GM23338 (cell line): ENCODE measurements around the gene WNK1. TPM values are rescaled to one million over a fixed set of nuclear protein-coding genes. Genes with fewer than 3 reads are reported as not detected.

Experiments
- ATAC-seq: fragments of 200-7000 bp; cut with Tn5 transposase; 3 replicates; pipeline ENCODE4 v1.9.1; 2020
- DNase-seq: peaks from one replicate; pipeline ENCODE4 v3.0.0-alpha.2; 2015; ENCODE audit warnings: low spot score
- H2AFZ ChIP-seq: fragments of 200-600 bp; sonication (generic); 2 replicates; pipeline ENCODE4 v1.8.0; 2016; ENCODE audit warnings: antibody characterized with exemption, mild to moderate bottlenecking, moderate library complexity
- H3F3A ChIP-seq: fragments of 200-600 bp; sonication (generic); replicated peaks from 2 replicates; pipeline ENCODE4 v1.8.0; 2017; ENCODE audit warnings: antibody characterized with exemption, mixed run types, low read depth
- H3K27ac ChIP-seq: fragments of 200-600 bp; sonication (generic); 2 replicates; pipeline ENCODE4 v1.6.1; 2016; ENCODE audit warnings: low read depth
- H3K27me3 ChIP-seq: fragments of 200-600 bp; sonication (generic); 2 replicates; pipeline ENCODE4 v1.8.0; 2016; ENCODE audit warnings: mild to moderate bottlenecking, mixed run types, moderate library complexity; ENCODE audit not compliant: insufficient read depth
- H3K36me3 ChIP-seq: fragments of 200-600 bp; sonication (generic); 2 replicates; pipeline ENCODE4 v1.8.0; 2016; ENCODE audit warnings: mild to moderate bottlenecking; ENCODE audit not compliant: insufficient read depth
- H3K4me1 ChIP-seq: fragments of 200-600 bp; sonication (generic); 2 replicates; pipeline ENCODE4 v1.8.0; 2016; ENCODE audit warnings: mild to moderate bottlenecking, moderate library complexity; ENCODE audit not compliant: insufficient read depth
- H3K4me2 ChIP-seq: fragments of 200-600 bp; sonication (generic); 2 replicates; pipeline ENCODE4 v1.7.1; 2017; ENCODE audit warnings: mixed run types
- H3K4me3 ChIP-seq: fragments of 200-600 bp; sonication (generic); 2 replicates; pipeline ENCODE4 v1.6.1; 2016; ENCODE audit warnings: mixed run types
- H3K79me2 ChIP-seq: fragments of 200-600 bp; sonication (generic); replicated peaks from 2 replicates; pipeline ENCODE4 v1.8.0; 2017; ENCODE audit warnings: mild to moderate bottlenecking; ENCODE audit not compliant: insufficient read depth
- H3K9me2 ChIP-seq: fragments of 200-600 bp; sonication (generic); 2 replicates; pipeline ENCODE4 v1.8.0; 2017; ENCODE audit not compliant: insufficient read depth
- H4K20me1 ChIP-seq: fragments of 200-600 bp; sonication (generic); replicated peaks from 2 replicates; pipeline ENCODE4 v1.8.0; 2017; ENCODE audit warnings: mild to moderate bottlenecking; ENCODE audit not compliant: insufficient read depth
- H3K27ac Mint-ChIP-seq: 2 replicates; pipeline ENCODE4 v1.8.0; 2020; ENCODE audit warnings: inconsistent platforms, mild to moderate bottlenecking, moderate library complexity, mixed read lengths
- H3K27me3 Mint-ChIP-seq: 3 replicates; pipeline ENCODE4 v1.8.0; 2022; ENCODE audit warnings: low read depth, mild to moderate bottlenecking, moderate library complexity, mixed read lengths, inconsistent platforms; ENCODE audit not compliant: insufficient read depth, poor library complexity
- H3K36me3 Mint-ChIP-seq: 3 replicates; pipeline ENCODE4 v1.8.0; 2021; ENCODE audit warnings: low read depth, mild to moderate bottlenecking, inconsistent platforms, moderate library complexity, mixed read lengths
- H3K4me1 Mint-ChIP-seq: 3 replicates; pipeline ENCODE4 v1.8.0; 2020; ENCODE audit warnings: mild to moderate bottlenecking, inconsistent platforms, mixed read lengths
- H3K4me3 Mint-ChIP-seq: 3 replicates; pipeline ENCODE4 v1.8.0; 2021; ENCODE audit warnings: moderate library complexity, mild to moderate bottlenecking, inconsistent platforms, mixed read lengths
- H3K9me3 Mint-ChIP-seq: 3 replicates; pipeline ENCODE4 v1.8.0; 2020; ENCODE audit warnings: moderate library complexity, mild to moderate bottlenecking, inconsistent platforms, mixed read lengths
- CREB1 ChIP-seq: fragments of 250-450 bp; sonication (Bioruptor Pico); IDR thresholded peaks from 2 replicates; pipeline ENCODE4 v1.5.0; 2020; ENCODE audit warnings: low read depth, mild to moderate bottlenecking, moderate library complexity
- EZH2 ChIP-seq: fragments of 200-600 bp; sonication (generic); IDR thresholded peaks from one replicate; pipeline ENCODE4 v1.8.0; 2017; ENCODE audit warnings: antibody characterized with exemption, mild to moderate bottlenecking, low read depth; ENCODE audit not compliant: unreplicated experiment
- EZH2phosphoT487 ChIP-seq: fragments of 200-600 bp; sonication (generic); IDR thresholded peaks from one replicate; pipeline ENCODE4 v1.8.1; 2018; ENCODE audit warnings: antibody characterized with exemption; ENCODE audit not compliant: unreplicated experiment
- JUNB ChIP-seq: IDR thresholded peaks from one replicate; pipeline ENCODE4 v1.6.1; 2016; ENCODE audit warnings: antibody characterized with exemption; ENCODE audit not compliant: unreplicated experiment
- NANOG ChIP-seq: IDR thresholded peaks from 2 replicates; pipeline ENCODE4 v1.6.1; 2016; ENCODE audit warnings: antibody characterized with exemption, borderline replicate concordance
- POLR2AphosphoS5 ChIP-seq: IDR thresholded peaks from 2 replicates; pipeline ENCODE4 v1.6.1; 2016; ENCODE audit warnings: antibody characterized with exemption, low read depth
- STAT1 ChIP-seq: IDR thresholded peaks from one replicate; pipeline ENCODE4 v1.6.1; 2016; ENCODE audit warnings: antibody characterized with exemption; ENCODE audit not compliant: unreplicated experiment
- ZNF114 ChIP-seq: fragments of 250-450 bp; sonication (Bioruptor Pico); IDR thresholded peaks from 2 replicates; pipeline ENCODE4 v1.5.0; 2020; ENCODE audit warnings: mild to moderate bottlenecking, moderate library complexity
- ZNF331 ChIP-seq: fragments of 250-450 bp; sonication (Bioruptor Pico); IDR thresholded peaks from 2 replicates; pipeline ENCODE4 v1.5.0; 2020; ENCODE audit warnings: low read depth, mild to moderate bottlenecking, moderate library complexity
- polyA plus RNA-seq: library from polyadenylated mRNA; unstranded; fragments of >200 nt; fragmentation: Nextera tagmentation; extraction: Ambion mirVana; gene quantifications from 2 replicates; pipeline ENCODE4 v1.2.1, GENCODE V29; 2016
- total RNA-seq: library from RNA; depleted of rRNA; stranded (reverse); fragments of >200 nt; shearing (Covaris generic); gene quantifications from 2 replicates; pipeline ENCODE4 v1.2.3, GENCODE V29; 2014
- TF ChIP-seq, protein P1 (sequence below): IDR thresholded peaks from 2 replicates; pipeline ENCODE4 v1.6.1; 2016; ENCODE audit warnings: antibody characterized with exemption
- TF ChIP-seq, protein P2 (sequence below), 2 experiments: fragments of 200-600 bp in 1 of 2; sonication (generic) in 1 of 2; conservative IDR thresholded peaks; 2 replicates each; pipeline versions ENCODE4 v1.5.1 to v1.6.1; 2016 to 2017; ENCODE audit warnings: antibody characterized with exemption in 2 of 2, low read depth in 2 of 2, mild to moderate bottlenecking in 2 of 2, moderate library complexity in 1 of 2
- TF ChIP-seq, protein P3 (sequence below): IDR thresholded peaks from one replicate; pipeline ENCODE4 v1.6.1; 2018; ENCODE audit warnings: antibody characterized with exemption; ENCODE audit not compliant: unreplicated experiment
- TF ChIP-seq, protein P4 (sequence below): fragments of 250-450 bp; sonication (Bioruptor Pico); IDR thresholded peaks from 2 replicates; pipeline ENCODE4 v1.5.0; 2020; ENCODE audit warnings: mild to moderate bottlenecking, moderate library complexity

Gene WNK1
- total and polyA plus RNA-seq, 2 experiments from 2014 or later, result 86.8 to 114 TPM

DNA sequence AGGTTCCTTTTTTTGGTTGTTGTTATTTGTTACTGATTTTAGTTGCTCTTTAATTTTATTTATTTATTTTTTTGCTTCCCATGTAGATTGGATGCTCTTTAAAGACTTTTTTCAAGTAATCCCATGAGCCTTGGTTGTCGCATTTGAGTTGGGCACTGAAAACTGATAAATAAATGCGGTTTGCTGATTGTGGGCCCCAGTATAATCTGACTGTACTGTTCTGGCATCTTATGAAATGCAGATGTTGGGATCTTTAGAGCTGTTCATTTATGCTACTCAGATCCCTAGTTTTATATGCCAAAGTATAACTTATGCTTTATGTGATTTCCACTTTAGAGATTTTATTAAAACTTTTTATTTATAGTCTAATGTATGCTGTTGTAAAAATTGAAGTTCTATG lies 33.3 kb downstream of the WNK1 start:
- no peak for ATAC-seq
- Histone ChIP-seq H3K79me2 (peaks cover 93% of the 10 kb centered on the region), H3K36me3 (no peaks in the 10 kb centered on the region), H3K4me2 (no peak overlapping the region), H3K4me3 (no peak overlapping the region), H4K20me1 (peaks cover 29% of the 10 kb centered on the region), H3K27ac (no peak overlapping the region), H3F3A (no peaks in the 10 kb centered on the region), H3K9me2 (no peaks in the 10 kb centered on the region), H3K27me3 (no peaks in the 10 kb centered on the region), H2AFZ (no peak overlapping the region), H3K4me1 (peaks cover 3% of the 10 kb centered on the region; the same call in 1 of the 2 replicates)
- no peaks in the 10 kb centered on the region for H3K36me3 Mint-ChIP-seq
- peaks cover 12% of the 10 kb centered on the region; the same call in 2 of the 3 replicates for H3K4me1 Mint-ChIP-seq
- DNase-seq, result no peak
- no peak for TF ChIP-seq NANOG
- no peak for TF ChIP-seq POLR2AphosphoS5
- TF ChIP-seq, protein P1, sequence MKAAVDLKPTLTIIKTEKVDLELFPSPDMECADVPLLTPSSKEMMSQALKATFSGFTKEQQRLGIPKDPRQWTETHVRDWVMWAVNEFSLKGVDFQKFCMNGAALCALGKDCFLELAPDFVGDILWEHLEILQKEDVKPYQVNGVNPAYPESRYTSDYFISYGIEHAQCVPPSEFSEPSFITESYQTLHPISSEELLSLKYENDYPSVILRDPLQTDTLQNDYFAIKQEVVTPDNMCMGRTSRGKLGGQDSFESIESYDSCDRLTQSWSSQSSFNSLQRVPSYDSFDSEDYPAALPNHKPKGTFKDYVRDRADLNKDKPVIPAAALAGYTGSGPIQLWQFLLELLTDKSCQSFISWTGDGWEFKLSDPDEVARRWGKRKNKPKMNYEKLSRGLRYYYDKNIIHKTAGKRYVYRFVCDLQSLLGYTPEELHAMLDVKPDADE, result no peak
- TF ChIP-seq ZNF114 (CRISPR knock-in tag), result no peak
- TF ChIP-seq, protein P2, sequence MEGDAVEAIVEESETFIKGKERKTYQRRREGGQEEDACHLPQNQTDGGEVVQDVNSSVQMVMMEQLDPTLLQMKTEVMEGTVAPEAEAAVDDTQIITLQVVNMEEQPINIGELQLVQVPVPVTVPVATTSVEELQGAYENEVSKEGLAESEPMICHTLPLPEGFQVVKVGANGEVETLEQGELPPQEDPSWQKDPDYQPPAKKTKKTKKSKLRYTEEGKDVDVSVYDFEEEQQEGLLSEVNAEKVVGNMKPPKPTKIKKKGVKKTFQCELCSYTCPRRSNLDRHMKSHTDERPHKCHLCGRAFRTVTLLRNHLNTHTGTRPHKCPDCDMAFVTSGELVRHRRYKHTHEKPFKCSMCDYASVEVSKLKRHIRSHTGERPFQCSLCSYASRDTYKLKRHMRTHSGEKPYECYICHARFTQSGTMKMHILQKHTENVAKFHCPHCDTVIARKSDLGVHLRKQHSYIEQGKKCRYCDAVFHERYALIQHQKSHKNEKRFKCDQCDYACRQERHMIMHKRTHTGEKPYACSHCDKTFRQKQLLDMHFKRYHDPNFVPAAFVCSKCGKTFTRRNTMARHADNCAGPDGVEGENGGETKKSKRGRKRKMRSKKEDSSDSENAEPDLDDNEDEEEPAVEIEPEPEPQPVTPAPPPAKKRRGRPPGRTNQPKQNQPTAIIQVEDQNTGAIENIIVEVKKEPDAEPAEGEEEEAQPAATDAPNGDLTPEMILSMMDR (conservative IDR thresholded peaks at IDR 0.05; ENCODE audit: low read depth in 2 of 2), result no peak
- TF ChIP-seq, protein P3, sequence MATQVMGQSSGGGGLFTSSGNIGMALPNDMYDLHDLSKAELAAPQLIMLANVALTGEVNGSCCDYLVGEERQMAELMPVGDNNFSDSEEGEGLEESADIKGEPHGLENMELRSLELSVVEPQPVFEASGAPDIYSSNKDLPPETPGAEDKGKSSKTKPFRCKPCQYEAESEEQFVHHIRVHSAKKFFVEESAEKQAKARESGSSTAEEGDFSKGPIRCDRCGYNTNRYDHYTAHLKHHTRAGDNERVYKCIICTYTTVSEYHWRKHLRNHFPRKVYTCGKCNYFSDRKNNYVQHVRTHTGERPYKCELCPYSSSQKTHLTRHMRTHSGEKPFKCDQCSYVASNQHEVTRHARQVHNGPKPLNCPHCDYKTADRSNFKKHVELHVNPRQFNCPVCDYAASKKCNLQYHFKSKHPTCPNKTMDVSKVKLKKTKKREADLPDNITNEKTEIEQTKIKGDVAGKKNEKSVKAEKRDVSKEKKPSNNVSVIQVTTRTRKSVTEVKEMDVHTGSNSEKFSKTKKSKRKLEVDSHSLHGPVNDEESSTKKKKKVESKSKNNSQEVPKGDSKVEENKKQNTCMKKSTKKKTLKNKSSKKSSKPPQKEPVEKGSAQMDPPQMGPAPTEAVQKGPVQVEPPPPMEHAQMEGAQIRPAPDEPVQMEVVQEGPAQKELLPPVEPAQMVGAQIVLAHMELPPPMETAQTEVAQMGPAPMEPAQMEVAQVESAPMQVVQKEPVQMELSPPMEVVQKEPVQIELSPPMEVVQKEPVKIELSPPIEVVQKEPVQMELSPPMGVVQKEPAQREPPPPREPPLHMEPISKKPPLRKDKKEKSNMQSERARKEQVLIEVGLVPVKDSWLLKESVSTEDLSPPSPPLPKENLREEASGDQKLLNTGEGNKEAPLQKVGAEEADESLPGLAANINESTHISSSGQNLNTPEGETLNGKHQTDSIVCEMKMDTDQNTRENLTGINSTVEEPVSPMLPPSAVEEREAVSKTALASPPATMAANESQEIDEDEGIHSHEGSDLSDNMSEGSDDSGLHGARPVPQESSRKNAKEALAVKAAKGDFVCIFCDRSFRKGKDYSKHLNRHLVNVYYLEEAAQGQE, result no peak
- no peak for TF ChIP-seq CREB1
- TF ChIP-seq ZNF331 (CRISPR knock-in tag), result no peak
- TF ChIP-seq EZH2, result no peak
- no peak for TF ChIP-seq JUNB
- TF ChIP-seq, protein P4, sequence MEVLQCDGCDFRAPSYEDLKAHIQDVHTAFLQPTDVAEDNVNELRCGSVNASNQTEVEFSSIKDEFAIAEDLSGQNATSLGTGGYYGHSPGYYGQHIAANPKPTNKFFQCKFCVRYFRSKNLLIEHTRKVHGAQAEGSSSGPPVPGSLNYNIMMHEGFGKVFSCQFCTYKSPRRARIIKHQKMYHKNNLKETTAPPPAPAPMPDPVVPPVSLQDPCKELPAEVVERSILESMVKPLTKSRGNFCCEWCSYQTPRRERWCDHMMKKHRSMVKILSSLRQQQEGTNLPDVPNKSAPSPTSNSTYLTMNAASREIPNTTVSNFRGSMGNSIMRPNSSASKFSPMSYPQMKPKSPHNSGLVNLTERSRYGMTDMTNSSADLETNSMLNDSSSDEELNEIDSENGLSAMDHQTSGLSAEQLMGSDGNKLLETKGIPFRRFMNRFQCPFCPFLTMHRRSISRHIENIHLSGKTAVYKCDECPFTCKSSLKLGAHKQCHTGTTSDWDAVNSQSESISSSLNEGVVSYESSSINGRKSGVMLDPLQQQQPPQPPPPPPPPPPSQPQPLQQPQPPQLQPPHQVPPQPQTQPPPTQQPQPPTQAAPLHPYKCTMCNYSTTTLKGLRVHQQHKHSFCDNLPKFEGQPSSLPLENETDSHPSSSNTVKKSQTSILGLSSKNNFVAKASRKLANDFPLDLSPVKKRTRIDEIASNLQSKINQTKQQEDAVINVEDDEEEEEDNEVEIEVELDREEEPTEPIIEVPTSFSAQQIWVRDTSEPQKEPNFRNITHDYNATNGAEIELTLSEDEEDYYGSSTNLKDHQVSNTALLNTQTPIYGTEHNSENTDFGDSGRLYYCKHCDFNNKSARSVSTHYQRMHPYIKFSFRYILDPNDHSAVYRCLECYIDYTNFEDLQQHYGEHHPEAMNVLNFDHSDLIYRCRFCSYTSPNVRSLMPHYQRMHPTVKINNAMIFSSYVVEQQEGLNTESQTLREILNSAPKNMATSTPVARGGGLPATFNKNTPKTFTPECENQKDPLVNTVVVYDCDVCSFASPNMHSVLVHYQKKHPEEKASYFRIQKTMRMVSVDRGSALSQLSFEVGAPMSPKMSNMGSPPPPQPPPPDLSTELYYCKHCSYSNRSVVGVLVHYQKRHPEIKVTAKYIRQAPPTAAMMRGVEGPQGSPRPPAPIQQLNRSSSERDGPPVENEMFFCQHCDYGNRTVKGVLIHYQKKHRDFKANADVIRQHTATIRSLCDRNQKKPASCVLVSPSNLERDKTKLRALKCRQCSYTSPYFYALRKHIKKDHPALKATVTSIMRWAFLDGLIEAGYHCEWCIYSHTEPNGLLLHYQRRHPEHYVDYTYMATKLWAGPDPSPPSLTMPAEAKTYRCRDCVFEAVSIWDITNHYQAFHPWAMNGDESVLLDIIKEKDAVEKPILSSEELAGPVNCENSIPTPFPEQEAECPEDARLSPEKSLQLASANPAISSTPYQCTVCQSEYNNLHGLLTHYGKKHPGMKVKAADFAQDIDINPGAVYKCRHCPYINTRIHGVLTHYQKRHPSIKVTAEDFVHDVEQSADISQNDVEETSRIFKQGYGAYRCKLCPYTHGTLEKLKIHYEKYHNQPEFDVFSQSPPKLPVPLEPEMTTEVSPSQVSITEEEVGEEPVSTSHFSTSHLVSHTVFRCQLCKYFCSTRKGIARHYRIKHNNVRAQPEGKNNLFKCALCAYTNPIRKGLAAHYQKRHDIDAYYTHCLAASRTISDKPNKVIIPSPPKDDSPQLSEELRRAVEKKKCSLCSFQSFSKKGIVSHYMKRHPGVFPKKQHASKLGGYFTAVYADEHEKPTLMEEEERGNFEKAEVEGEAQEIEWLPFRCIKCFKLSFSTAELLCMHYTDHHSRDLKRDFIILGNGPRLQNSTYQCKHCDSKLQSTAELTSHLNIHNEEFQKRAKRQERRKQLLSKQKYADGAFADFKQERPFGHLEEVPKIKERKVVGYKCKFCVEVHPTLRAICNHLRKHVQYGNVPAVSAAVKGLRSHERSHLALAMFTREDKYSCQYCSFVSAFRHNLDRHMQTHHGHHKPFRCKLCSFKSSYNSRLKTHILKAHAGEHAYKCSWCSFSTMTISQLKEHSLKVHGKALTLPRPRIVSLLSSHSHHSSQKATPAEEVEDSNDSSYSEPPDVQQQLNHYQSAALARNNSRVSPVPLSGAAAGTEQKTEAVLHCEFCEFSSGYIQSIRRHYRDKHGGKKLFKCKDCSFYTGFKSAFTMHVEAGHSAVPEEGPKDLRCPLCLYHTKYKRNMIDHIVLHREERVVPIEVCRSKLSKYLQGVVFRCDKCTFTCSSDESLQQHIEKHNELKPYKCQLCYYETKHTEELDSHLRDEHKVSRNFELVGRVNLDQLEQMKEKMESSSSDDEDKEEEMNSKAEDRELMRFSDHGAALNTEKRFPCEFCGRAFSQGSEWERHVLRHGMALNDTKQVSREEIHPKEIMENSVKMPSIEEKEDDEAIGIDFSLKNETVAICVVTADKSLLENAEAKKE, result no peak
- no peak for TF ChIP-seq EZH2phosphoT487
- TF ChIP-seq STAT1, result no peak
- H3K9me3 Mint-ChIP-seq, result no peaks in the 10 kb centered on the region
- H3K27me3 Mint-ChIP-seq, result no peaks in the 10 kb centered on the region
- no peak overlapping the region for H3K27ac Mint-ChIP-seq
- H3K4me3 Mint-ChIP-seq, result no peak overlapping the region
